Neural progenitor cell (in vitro differentiated cells): ENCODE measurements around the gene PARP3.

Experiments
- EZH2 ChIP-seq: fragments of 200-600 bp; sonication (generic); IDR thresholded peaks from 2 replicates; pipeline ENCODE4 v1.6.1; 2017; ENCODE audit warnings: antibody characterized with exemption, mild to moderate bottlenecking, moderate library complexity
- TF ChIP-seq, protein P1 (sequence below): fragments of 200-600 bp; sonication (generic); IDR thresholded peaks from 2 replicates; pipeline ENCODE4 v1.5.1; 2017; ENCODE audit warnings: antibody characterized with exemption, mild to moderate bottlenecking

- TF ChIP-seq, protein P1, sequence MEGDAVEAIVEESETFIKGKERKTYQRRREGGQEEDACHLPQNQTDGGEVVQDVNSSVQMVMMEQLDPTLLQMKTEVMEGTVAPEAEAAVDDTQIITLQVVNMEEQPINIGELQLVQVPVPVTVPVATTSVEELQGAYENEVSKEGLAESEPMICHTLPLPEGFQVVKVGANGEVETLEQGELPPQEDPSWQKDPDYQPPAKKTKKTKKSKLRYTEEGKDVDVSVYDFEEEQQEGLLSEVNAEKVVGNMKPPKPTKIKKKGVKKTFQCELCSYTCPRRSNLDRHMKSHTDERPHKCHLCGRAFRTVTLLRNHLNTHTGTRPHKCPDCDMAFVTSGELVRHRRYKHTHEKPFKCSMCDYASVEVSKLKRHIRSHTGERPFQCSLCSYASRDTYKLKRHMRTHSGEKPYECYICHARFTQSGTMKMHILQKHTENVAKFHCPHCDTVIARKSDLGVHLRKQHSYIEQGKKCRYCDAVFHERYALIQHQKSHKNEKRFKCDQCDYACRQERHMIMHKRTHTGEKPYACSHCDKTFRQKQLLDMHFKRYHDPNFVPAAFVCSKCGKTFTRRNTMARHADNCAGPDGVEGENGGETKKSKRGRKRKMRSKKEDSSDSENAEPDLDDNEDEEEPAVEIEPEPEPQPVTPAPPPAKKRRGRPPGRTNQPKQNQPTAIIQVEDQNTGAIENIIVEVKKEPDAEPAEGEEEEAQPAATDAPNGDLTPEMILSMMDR: no peak
- no peak for TF ChIP-seq EZH2
Observed at GRCh38 chr3:51968883-51969678, 26.9 kb downstream of the PARP3 start.
